Loucy (cell line): Measurements from ENCODE around the gene SPI1.

Experiments
- H2AFZ ChIP-seq: fragments of 200-600 bp; sonication (generic); 2 replicates; pipeline ENCODE4 v1.6.0; 2016; ENCODE audit warnings: antibody characterized with exemption, mild to moderate bottlenecking, low read length, moderate library complexity
- H3F3A ChIP-seq: fragments of 200-600 bp; 2 replicates; pipeline ENCODE4 v1.6.0; 2016; ENCODE audit warnings: antibody characterized with exemption, low read depth, mild to moderate bottlenecking
- H3K27me3 ChIP-seq: fragments of 200-600 bp; sonication (generic); 2 replicates; pipeline ENCODE4 v1.6.1; 2014; ENCODE audit warnings: low read length, mild to moderate bottlenecking; ENCODE audit not compliant: insufficient read depth, poor library complexity, severe bottlenecking
- H3K36me3 ChIP-seq: fragments of 200-600 bp; sonication (generic); 2 replicates; pipeline ENCODE4 v1.6.1; 2016; ENCODE audit warnings: low read length; ENCODE audit not compliant: insufficient read depth
- H3K4me1 ChIP-seq: fragments of 200-600 bp; sonication (generic); 2 replicates; pipeline ENCODE4 v1.5.1; 2014; ENCODE audit warnings: low read length, mild to moderate bottlenecking; ENCODE audit not compliant: insufficient read depth, poor library complexity, severe bottlenecking
- H3K4me2 ChIP-seq: fragments of 200-600 bp; sonication (generic); 2 replicates; pipeline ENCODE4 v1.6.0; 2014; ENCODE audit warnings: antibody characterized with exemption, low read length, low read depth, mild to moderate bottlenecking; ENCODE audit not compliant: poor library complexity, severe bottlenecking
- H3K4me3 ChIP-seq: fragments of 200-600 bp; sonication (generic); 2 replicates; pipeline ENCODE4 v1.5.1; 2014; ENCODE audit warnings: low read length, mild to moderate bottlenecking, mixed read lengths; ENCODE audit not compliant: poor library complexity, severe bottlenecking
- H3K79me2 ChIP-seq: fragments of 200-600 bp; sonication (generic); 2 replicates; pipeline ENCODE4 v1.6.1; 2014; ENCODE audit warnings: low read length; ENCODE audit not compliant: insufficient read depth
- H3K9ac ChIP-seq: fragments of 200-600 bp; sonication (generic); 2 replicates; pipeline ENCODE4 v1.6.0; 2014; ENCODE audit warnings: mild to moderate bottlenecking, low read depth, low read length, moderate library complexity; ENCODE audit not compliant: poor library complexity, severe bottlenecking
- H3K9me2 ChIP-seq: fragments of 200-600 bp; sonication (generic); replicated peaks from 2 replicates; pipeline ENCODE4 v1.6.1; 2016; ENCODE audit warnings: low read depth, low read length, mixed read lengths
- H3K9me3 ChIP-seq: fragments of 200-600 bp; sonication (generic); 2 replicates; pipeline ENCODE4 v1.6.1; 2014; ENCODE audit warnings: mild to moderate bottlenecking, antibody characterized with exemption, low read length, low read depth; ENCODE audit not compliant: insufficient read depth
- H4K20me1 ChIP-seq: fragments of 200-600 bp; sonication (generic); 2 replicates; pipeline ENCODE4 v1.6.0; 2014; ENCODE audit warnings: antibody characterized with exemption, low read length, mild to moderate bottlenecking; ENCODE audit not compliant: insufficient read depth, poor library complexity, severe bottlenecking
- EZH2phosphoT487 ChIP-seq: fragments of 200-600 bp; IDR thresholded peaks from 2 replicates; pipeline ENCODE4 v1.6.1; 2018; ENCODE audit warnings: antibody characterized with exemption, mild to moderate bottlenecking, moderate library complexity, borderline replicate concordance
- TF ChIP-seq, protein P1 (sequence below): fragments of 200-600 bp; sonication (generic); conservative IDR thresholded peaks from 2 replicates; pipeline ENCODE4 v1.5.1; 2014; ENCODE audit warnings: mild to moderate bottlenecking, antibody characterized with exemption, low read length

The SPI1 gene

DNA sequence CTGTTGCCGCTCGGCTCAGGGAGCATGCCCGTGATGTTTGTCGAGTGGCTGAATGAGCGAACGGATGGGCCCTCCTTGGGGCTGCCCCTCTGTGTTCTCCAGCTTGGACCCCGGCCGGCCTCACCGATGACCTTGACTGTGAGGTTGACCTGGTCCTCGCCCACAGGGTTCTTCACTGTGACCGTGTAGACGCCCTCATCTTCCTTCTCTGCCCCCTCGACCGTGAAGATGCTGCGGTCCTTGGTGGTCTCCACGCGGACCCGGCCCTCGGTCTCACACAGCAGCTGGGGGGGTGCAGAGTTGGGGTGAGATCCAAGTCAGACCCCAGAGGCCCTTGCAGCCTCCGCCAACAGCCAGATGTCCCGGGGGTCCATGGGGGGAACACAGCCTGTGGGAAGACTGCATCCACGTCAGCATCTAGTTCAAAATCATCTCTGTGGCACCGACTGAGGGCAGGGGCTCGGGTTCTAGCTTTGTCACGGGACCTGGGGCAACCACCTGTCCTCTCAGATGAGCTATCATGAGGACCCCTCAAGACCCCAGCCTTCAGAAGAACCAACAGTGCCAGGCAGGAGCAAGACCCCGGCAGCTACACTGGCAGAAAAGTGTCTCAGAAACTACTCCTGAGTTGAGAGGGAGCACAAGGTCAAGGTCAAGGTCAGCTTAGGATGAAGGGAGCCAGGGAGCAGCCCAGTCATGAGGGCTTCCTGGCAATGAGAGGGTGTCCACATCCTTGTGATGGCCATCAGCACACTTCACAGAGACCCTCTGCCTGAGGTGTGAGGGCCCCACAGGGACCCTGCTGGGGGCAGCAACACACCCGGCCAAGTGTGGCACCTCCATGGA lies 39.7 kb downstream of the SPI1 start:
- H3K27me3 ChIP-seq = no peaks in the 10 kb centered on the region
- H3K9me2 ChIP-seq = no peaks in the 10 kb centered on the region
- no peak overlapping the region for H3K4me3 ChIP-seq
- no peaks in the 10 kb centered on the region for H4K20me1 ChIP-seq
- TF ChIP-seq, protein P1, sequence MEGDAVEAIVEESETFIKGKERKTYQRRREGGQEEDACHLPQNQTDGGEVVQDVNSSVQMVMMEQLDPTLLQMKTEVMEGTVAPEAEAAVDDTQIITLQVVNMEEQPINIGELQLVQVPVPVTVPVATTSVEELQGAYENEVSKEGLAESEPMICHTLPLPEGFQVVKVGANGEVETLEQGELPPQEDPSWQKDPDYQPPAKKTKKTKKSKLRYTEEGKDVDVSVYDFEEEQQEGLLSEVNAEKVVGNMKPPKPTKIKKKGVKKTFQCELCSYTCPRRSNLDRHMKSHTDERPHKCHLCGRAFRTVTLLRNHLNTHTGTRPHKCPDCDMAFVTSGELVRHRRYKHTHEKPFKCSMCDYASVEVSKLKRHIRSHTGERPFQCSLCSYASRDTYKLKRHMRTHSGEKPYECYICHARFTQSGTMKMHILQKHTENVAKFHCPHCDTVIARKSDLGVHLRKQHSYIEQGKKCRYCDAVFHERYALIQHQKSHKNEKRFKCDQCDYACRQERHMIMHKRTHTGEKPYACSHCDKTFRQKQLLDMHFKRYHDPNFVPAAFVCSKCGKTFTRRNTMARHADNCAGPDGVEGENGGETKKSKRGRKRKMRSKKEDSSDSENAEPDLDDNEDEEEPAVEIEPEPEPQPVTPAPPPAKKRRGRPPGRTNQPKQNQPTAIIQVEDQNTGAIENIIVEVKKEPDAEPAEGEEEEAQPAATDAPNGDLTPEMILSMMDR = no peak
- TF ChIP-seq EZH2phosphoT487 = no peak
- no peaks in the 10 kb centered on the region for H3K4me1 ChIP-seq
- no peak overlapping the region for H3K9ac ChIP-seq
- H3K79me2 ChIP-seq = no peaks in the 10 kb centered on the region
- no peak overlapping the region for H3K4me2 ChIP-seq
- H3K9me3 ChIP-seq = no peaks in the 10 kb centered on the region
- no peak overlapping the region for H2AFZ ChIP-seq
- H3K36me3 ChIP-seq = no peaks in the 10 kb centered on the region
- no peaks in the 10 kb centered on the region for H3F3A ChIP-seq

DNA sequence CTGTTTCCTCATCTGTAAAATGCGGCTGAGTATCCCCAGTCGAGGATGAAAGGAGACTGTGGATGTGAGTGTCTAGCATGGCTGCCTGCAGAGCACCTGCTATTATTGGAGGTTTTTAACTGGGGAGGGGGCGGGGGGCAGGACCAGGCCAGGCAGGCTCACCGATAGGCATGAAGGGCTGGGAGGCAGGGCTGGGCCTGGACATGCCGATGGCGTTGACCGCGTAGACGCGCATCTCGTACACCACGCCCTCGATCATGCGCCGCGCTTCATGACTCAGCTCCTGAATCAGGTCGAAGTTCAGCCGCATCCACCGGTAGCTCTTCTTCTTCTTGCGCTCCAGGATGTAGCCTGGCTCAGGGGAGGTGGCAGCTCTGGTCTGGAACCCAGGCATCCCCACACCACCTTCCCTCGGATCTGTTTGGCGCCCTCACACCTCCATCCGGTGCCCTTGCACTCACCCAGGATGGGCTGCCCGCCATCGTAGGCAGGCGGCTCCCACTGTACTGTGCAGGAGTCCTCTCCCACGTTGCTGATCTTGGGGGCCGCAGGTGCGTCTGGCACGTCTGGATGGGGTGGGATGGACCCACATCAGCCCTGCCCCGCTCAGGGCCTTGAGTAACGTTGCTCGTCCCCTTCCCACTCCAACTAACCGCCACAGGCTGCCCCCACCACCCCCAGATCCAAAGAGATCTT lies 41.0 kb downstream of the SPI1 start:
- Histone ChIP-seq H2AFZ (no peak overlapping the region), H3K9me3 (no peaks in the 10 kb centered on the region), H3K27me3 (no peaks in the 10 kb centered on the region), H3K36me3 (no peaks in the 10 kb centered on the region), H3K79me2 (no peaks in the 10 kb centered on the region), H3F3A (no peaks in the 10 kb centered on the region), H3K9ac (no peak overlapping the region), H4K20me1 (no peaks in the 10 kb centered on the region), H3K4me3 (no peak overlapping the region), H3K4me2 (no peak overlapping the region), H3K9me2 (no peaks in the 10 kb centered on the region), H3K4me1 (no peaks in the 10 kb centered on the region)
- TF ChIP-seq, protein P1 = no peak
- no peak for TF ChIP-seq EZH2phosphoT487

DNA sequence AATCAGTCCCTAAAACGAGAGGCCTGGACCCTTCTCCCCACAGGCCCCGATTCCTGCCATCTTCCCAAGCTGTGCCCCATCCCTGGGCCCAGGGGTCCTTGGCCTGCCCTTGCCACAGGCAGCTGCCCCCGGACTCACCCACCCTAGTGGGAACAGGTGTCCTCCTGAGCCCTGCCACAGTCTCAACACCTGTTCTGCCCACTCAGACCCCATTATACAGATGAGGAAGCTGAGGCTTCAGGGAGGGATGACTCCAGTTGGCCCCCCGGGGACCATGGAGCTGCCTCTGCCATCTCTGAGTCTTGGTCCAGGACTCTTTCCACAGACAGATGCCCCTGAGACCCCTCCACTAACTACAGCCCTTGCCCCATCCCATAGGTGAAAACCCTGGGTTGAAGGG lies 41.8 kb downstream of the SPI1 start:
- no peaks in the 10 kb centered on the region for H3K79me2 ChIP-seq
- no peak overlapping the region for H2AFZ ChIP-seq
- H3F3A ChIP-seq = no peaks in the 10 kb centered on the region
- no peaks in the 10 kb centered on the region for H3K27me3 ChIP-seq
- H3K4me2 ChIP-seq = no peak overlapping the region
- peaks cover under 1% of the 10 kb centered on the region; the same call in 1 of the 2 replicates for H3K36me3 ChIP-seq
- H3K9ac ChIP-seq = no peak overlapping the region
- H3K4me1 ChIP-seq = no peaks in the 10 kb centered on the region
- no peaks in the 10 kb centered on the region for H3K9me2 ChIP-seq
- H4K20me1 ChIP-seq = no peaks in the 10 kb centered on the region
- H3K9me3 ChIP-seq = no peaks in the 10 kb centered on the region
- H3K4me3 ChIP-seq = no peak overlapping the region
- TF ChIP-seq, protein P1 = no peak
- TF ChIP-seq EZH2phosphoT487 = no peak
